C4-2B (cell line): ENCODE data around the gene PLPPR5.

ENCODE experiments used
- ZFX ChIP-seq: fragments of 450-650 bp; IDR thresholded peaks from 2 replicates; pipeline ENCODE4 v1.6.1; 2017
- TF ChIP-seq, protein P1 (sequence below): fragments of 450-650 bp; conservative IDR thresholded peaks from 2 replicates; pipeline ENCODE4 v1.5.1; 2017; ENCODE audit warnings: mild to moderate bottlenecking

DNA sequence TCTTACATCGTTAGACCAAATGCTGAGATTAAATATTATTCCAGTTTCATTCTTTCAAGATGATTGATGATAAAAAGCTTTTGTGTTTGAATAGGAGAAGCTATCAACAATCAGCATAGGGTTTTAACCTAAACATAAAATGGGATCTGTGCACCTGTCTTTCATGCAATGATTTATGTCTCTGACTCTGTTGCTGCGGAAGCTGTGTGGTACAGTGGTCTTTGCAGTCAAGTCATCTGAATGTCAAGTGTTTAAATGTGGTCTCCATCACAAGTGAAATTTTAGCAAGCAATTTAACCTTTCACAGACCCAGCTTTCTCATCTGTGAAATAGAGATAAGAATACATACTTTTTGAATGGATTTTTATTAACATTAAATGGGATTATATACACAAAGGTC is 107.2 kb downstream of the PLPPR5 start:
- TF ChIP-seq, protein P1, sequence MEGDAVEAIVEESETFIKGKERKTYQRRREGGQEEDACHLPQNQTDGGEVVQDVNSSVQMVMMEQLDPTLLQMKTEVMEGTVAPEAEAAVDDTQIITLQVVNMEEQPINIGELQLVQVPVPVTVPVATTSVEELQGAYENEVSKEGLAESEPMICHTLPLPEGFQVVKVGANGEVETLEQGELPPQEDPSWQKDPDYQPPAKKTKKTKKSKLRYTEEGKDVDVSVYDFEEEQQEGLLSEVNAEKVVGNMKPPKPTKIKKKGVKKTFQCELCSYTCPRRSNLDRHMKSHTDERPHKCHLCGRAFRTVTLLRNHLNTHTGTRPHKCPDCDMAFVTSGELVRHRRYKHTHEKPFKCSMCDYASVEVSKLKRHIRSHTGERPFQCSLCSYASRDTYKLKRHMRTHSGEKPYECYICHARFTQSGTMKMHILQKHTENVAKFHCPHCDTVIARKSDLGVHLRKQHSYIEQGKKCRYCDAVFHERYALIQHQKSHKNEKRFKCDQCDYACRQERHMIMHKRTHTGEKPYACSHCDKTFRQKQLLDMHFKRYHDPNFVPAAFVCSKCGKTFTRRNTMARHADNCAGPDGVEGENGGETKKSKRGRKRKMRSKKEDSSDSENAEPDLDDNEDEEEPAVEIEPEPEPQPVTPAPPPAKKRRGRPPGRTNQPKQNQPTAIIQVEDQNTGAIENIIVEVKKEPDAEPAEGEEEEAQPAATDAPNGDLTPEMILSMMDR = no peak
- TF ChIP-seq ZFX = no peak
